ENCODE results near the gene MCEMP1.

MCEMP1 gene

GRCh38 chr19:7699417-7700401 lies 22.8 kb downstream of the MCEMP1 start:
- H3K27me3 ChIP-seq (ENCODE audit: control insufficient read depth, insufficient read depth, low read length): peaks cover 56% of the 10 kb centered on the region
- H3K4me1 ChIP-seq (ENCODE audit: control insufficient read depth, insufficient read depth, low read length): peaks cover 7% of the 10 kb centered on the region; the same call in 1 of the 2 replicates
- H3K4me3 ChIP-seq (ENCODE audit: low read depth, low read length): no peak overlapping the region
- no peaks in the 10 kb centered on the region for H3K9me3 ChIP-seq (ENCODE audit: control insufficient read depth, insufficient read depth, low read depth, low read length)
- no peak overlapping the region for H3K9ac ChIP-seq (ENCODE audit: low read length)
- no peak overlapping the region for H3K27ac ChIP-seq (ENCODE audit: low read depth, low read length)
- no peaks in the 10 kb centered on the region for H3K36me3 ChIP-seq (ENCODE audit: control insufficient read depth, insufficient read depth, low read length)

- peaks cover 7% of the 10 kb centered on the region; the same call in 1 of the 2 replicates for H3K4me1 ChIP-seq (ENCODE audit: control insufficient read depth, insufficient read depth, low read length)
- no peaks in the 10 kb centered on the region for H3K36me3 ChIP-seq (ENCODE audit: control insufficient read depth, insufficient read depth, low read length)
- no peaks in the 10 kb centered on the region for H3K9me3 ChIP-seq (ENCODE audit: control insufficient read depth, insufficient read depth, low read depth, low read length)
- no peak overlapping the region for H3K4me3 ChIP-seq (ENCODE audit: low read depth, low read length)
- no peak overlapping the region for H3K27ac ChIP-seq (ENCODE audit: low read depth, low read length)
- H3K9ac ChIP-seq (ENCODE audit: low read length): no peak overlapping the region
- H3K27me3 ChIP-seq (ENCODE audit: control insufficient read depth, insufficient read depth, low read length): peaks cover 50% of the 10 kb centered on the region
These were observed 24.3 kb downstream of the MCEMP1 start for GRCh38 chr19:7701049-7701653.

GRCh38 chr19:7701654-7702457 lies 25.0 kb downstream of the MCEMP1 start, which contains the start of gene FCER2:
Gene FCER2 (minus strand): TSS chr19:7702131. CDS start chr19:7699760, 2,371 bp downstream.
- Histone ChIP-seq H3K4me1 (ENCODE audit: control insufficient read depth, insufficient read depth, low read length) (peaks cover 7% of the 10 kb centered on the region; the same call in 1 of the 2 replicates), H3K36me3 (ENCODE audit: control insufficient read depth, insufficient read depth, low read length) (no peaks in the 10 kb centered on the region), H3K27ac (ENCODE audit: low read depth, low read length) (no peak within 1 kb of the TSS), H3K4me3 (ENCODE audit: low read depth, low read length) (no peak within 1 kb of the TSS), H3K9ac (ENCODE audit: low read length) (no peak within 1 kb of the TSS), H3K9me3 (ENCODE audit: control insufficient read depth, insufficient read depth, low read depth, low read length) (no peaks in the 10 kb centered on the region), H3K27me3 (ENCODE audit: control insufficient read depth, insufficient read depth, low read length) (peaks cover 48% of the 10 kb centered on the region)

- no peaks in the 10 kb centered on the region for H3K36me3 ChIP-seq (ENCODE audit: control insufficient read depth, insufficient read depth, low read length)
- H3K9ac ChIP-seq (ENCODE audit: low read length): no peak overlapping the region
- no peak overlapping the region for H3K4me3 ChIP-seq (ENCODE audit: low read depth, low read length)
- H3K27ac ChIP-seq (ENCODE audit: low read depth, low read length): no peak overlapping the region
- H3K27me3 ChIP-seq (ENCODE audit: control insufficient read depth, insufficient read depth, low read length): peaks cover 33% of the 10 kb centered on the region
- no peaks in the 10 kb centered on the region for H3K9me3 ChIP-seq (ENCODE audit: control insufficient read depth, insufficient read depth, low read depth, low read length)
- peaks cover 7% of the 10 kb centered on the region; the same call in 1 of the 2 replicates for H3K4me1 ChIP-seq (ENCODE audit: control insufficient read depth, insufficient read depth, low read length)
These were observed 26.4 kb downstream of the MCEMP1 start for GRCh38 chr19:7703332-7703731.

GRCh38 chr19:7704280-7705060 lies 27.6 kb downstream of the MCEMP1 start:
- H3K27me3 ChIP-seq (ENCODE audit: control insufficient read depth, insufficient read depth, low read length): peaks cover 23% of the 10 kb centered on the region
- H3K4me3 ChIP-seq (ENCODE audit: low read depth, low read length): no peak overlapping the region
- H3K9ac ChIP-seq (ENCODE audit: low read length): no peak overlapping the region
- no peaks in the 10 kb centered on the region for H3K4me1 ChIP-seq (ENCODE audit: control insufficient read depth, insufficient read depth, low read length)
- no peaks in the 10 kb centered on the region for H3K9me3 ChIP-seq (ENCODE audit: control insufficient read depth, insufficient read depth, low read depth, low read length)
- no peaks in the 10 kb centered on the region for H3K36me3 ChIP-seq (ENCODE audit: control insufficient read depth, insufficient read depth, low read length)
- H3K27ac ChIP-seq (ENCODE audit: low read depth, low read length): no peak overlapping the region

- Histone ChIP-seq H3K4me1 (ENCODE audit: control insufficient read depth, insufficient read depth, low read length) (no peaks in the 10 kb centered on the region), H3K9me3 (ENCODE audit: control insufficient read depth, insufficient read depth, low read depth, low read length) (no peaks in the 10 kb centered on the region), H3K36me3 (ENCODE audit: control insufficient read depth, insufficient read depth, low read length) (no peaks in the 10 kb centered on the region), H3K27me3 (ENCODE audit: control insufficient read depth, insufficient read depth, low read length) (peaks cover 15% of the 10 kb centered on the region; the same call in 1 of the 2 replicates), H3K4me3 (ENCODE audit: low read depth, low read length) (no peak overlapping the region), H3K27ac (ENCODE audit: low read depth, low read length) (no peak overlapping the region), H3K9ac (ENCODE audit: low read length) (no peak overlapping the region)
These were observed 28.7 kb downstream of the MCEMP1 start for GRCh38 chr19:7705387-7706187.

GRCh38 chr19:7706188-7706954 lies 29.5 kb downstream of the MCEMP1 start:
- H3K9ac ChIP-seq (ENCODE audit: low read length): no peak overlapping the region
- no peaks in the 10 kb centered on the region for H3K9me3 ChIP-seq (ENCODE audit: control insufficient read depth, insufficient read depth, low read depth, low read length)
- no peak overlapping the region for H3K27ac ChIP-seq (ENCODE audit: low read depth, low read length)
- peaks cover 15% of the 10 kb centered on the region; the same call in 1 of the 2 replicates for H3K27me3 ChIP-seq (ENCODE audit: control insufficient read depth, insufficient read depth, low read length)
- no peaks in the 10 kb centered on the region for H3K4me1 ChIP-seq (ENCODE audit: control insufficient read depth, insufficient read depth, low read length)
- H3K36me3 ChIP-seq (ENCODE audit: control insufficient read depth, insufficient read depth, low read length): no peaks in the 10 kb centered on the region
- H3K4me3 ChIP-seq (ENCODE audit: low read depth, low read length): no peak overlapping the region

GRCh38 chr19:7706955-7707456 lies 30.1 kb downstream of the MCEMP1 start:
- Histone ChIP-seq H3K27me3 (ENCODE audit: control insufficient read depth, insufficient read depth, low read length) (peaks cover 15% of the 10 kb centered on the region; the same call in 1 of the 2 replicates), H3K9me3 (ENCODE audit: control insufficient read depth, insufficient read depth, low read depth, low read length) (no peaks in the 10 kb centered on the region), H3K4me1 (ENCODE audit: control insufficient read depth, insufficient read depth, low read length) (no peaks in the 10 kb centered on the region), H3K27ac (ENCODE audit: low read depth, low read length) (no peak overlapping the region), H3K9ac (ENCODE audit: low read length) (no peak overlapping the region), H3K36me3 (ENCODE audit: control insufficient read depth, insufficient read depth, low read length) (no peaks in the 10 kb centered on the region), H3K4me3 (ENCODE audit: low read depth, low read length) (no peak overlapping the region)

GRCh38 chr19:7709932-7710460 lies 33.1 kb downstream of the MCEMP1 start:
- H3K9ac ChIP-seq (ENCODE audit: low read length): no peak overlapping the region
- H3K4me3 ChIP-seq (ENCODE audit: low read depth, low read length): no peak overlapping the region
- no peak overlapping the region for H3K27ac ChIP-seq (ENCODE audit: low read depth, low read length)
- peaks cover 3% of the 10 kb centered on the region; the same call in 1 of the 2 replicates for H3K27me3 ChIP-seq (ENCODE audit: control insufficient read depth, insufficient read depth, low read length)
- no peaks in the 10 kb centered on the region for H3K36me3 ChIP-seq (ENCODE audit: control insufficient read depth, insufficient read depth, low read length)
- no peaks in the 10 kb centered on the region for H3K9me3 ChIP-seq (ENCODE audit: control insufficient read depth, insufficient read depth, low read depth, low read length)
- no peaks in the 10 kb centered on the region for H3K4me1 ChIP-seq (ENCODE audit: control insufficient read depth, insufficient read depth, low read length)

Measured in HUES6 (cell line).